ENCODE results near the gene PRUNE2. TPM values are rescaled to one million over a fixed set of nuclear protein-coding genes. Genes with fewer than 3 reads are reported as not detected.

The PRUNE2 gene
- total and polyA plus RNA-seq, 12 donors, result 1.9 to 68.0 (median 11.2) TPM

GRCh38 chr9:76688471-76689238 is 217.3 kb downstream of the PRUNE2 start:
- no peak for DNase-seq
- no peaks in the 10 kb centered on the region for H3K27me3 ChIP-seq
- H3K36me3 ChIP-seq (replicated peaks in 1 of 2), result no peaks in the 10 kb centered on the region
- intact Hi-C loops (cut with DNase I), result no loop called here
- H3K27ac ChIP-seq, result no peak overlapping the region
- 41 to 65% (median 58%) methylated on average over 3 of the region's 3 CpGs for WGBS, 4 donors
- no peaks in the 10 kb centered on the region for H3K9me3 ChIP-seq (replicated peaks in 1 of 3)
- H3K4me3 ChIP-seq, result no peak overlapping the region
- H3K4me1 ChIP-seq (replicated peaks in 1 of 2), result peaks cover 0 to 14% of the 10 kb centered on the region in 2 donors
- TF ChIP-seq, protein P1, sequence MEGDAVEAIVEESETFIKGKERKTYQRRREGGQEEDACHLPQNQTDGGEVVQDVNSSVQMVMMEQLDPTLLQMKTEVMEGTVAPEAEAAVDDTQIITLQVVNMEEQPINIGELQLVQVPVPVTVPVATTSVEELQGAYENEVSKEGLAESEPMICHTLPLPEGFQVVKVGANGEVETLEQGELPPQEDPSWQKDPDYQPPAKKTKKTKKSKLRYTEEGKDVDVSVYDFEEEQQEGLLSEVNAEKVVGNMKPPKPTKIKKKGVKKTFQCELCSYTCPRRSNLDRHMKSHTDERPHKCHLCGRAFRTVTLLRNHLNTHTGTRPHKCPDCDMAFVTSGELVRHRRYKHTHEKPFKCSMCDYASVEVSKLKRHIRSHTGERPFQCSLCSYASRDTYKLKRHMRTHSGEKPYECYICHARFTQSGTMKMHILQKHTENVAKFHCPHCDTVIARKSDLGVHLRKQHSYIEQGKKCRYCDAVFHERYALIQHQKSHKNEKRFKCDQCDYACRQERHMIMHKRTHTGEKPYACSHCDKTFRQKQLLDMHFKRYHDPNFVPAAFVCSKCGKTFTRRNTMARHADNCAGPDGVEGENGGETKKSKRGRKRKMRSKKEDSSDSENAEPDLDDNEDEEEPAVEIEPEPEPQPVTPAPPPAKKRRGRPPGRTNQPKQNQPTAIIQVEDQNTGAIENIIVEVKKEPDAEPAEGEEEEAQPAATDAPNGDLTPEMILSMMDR (IDR thresholded peaks at IDR 0.05), result no peak
- TF ChIP-seq POLR2A (IDR thresholded peaks at IDR 0.05), result no peak

GRCh38 chr9:76687861-76688391 is 218.0 kb downstream of the PRUNE2 start:
- Histone ChIP-seq H3K27me3 (no peaks in the 10 kb centered on the region), H3K9me3 (replicated peaks in 1 of 3) (no peaks in the 10 kb centered on the region), H3K27ac (no peak overlapping the region), H3K4me3 (no peak overlapping the region), H3K4me1 (replicated peaks in 1 of 2) (peaks cover 0 to 14% of the 10 kb centered on the region in 2 donors), H3K36me3 (replicated peaks in 1 of 2) (no peaks in the 10 kb centered on the region)
- 64 to 77% (median 71%) methylated on average over 4 of the region's 4 CpGs for WGBS, 4 donors
- intact Hi-C loops (cut with DNase I), result no loop called here
- DNase-seq, result no peak
- TF ChIP-seq, protein P1 (IDR thresholded peaks at IDR 0.05), result no peak
- TF ChIP-seq POLR2A (IDR thresholded peaks at IDR 0.05), result no peak

GRCh38 chr9:76686756-76687155 is 219.2 kb downstream of the PRUNE2 start:
- WGBS, 4 donors, result 62 to 72% (median 66%) methylated on average over 4 of the region's 4 CpGs
- no peak overlapping the region for H3K27ac ChIP-seq
- intact Hi-C loops (cut with DNase I), result no loop called here

DNA sequence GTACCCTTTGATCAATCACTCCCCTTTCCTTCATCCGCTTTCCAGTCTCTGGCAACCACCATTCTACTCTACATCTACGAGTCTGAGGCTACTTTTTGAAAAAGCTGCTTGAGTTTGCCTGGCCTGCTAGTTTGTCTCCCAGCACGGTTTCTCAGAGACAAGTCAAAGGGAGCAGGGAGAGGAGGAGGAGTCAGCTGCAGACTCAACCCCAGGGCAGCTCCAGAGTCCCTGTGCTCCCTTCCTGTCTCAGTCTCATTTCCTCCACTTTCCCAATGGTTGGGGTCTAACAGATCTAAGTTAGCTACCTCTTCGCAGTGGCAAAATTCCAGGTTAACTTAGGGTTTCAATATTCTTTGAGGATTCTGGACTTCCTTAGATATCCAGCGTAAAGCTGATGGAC is 221.7 kb downstream of the PRUNE2 start:
- TF ChIP-seq, protein P1 (IDR thresholded peaks at IDR 0.05), result no peak
- no peak for TF ChIP-seq POLR2A (IDR thresholded peaks at IDR 0.05)
- Histone ChIP-seq H3K9me3 (replicated peaks in 1 of 3) (no peaks in the 10 kb centered on the region), H3K4me3 (no peak overlapping the region), H3K27me3 (no peaks in the 10 kb centered on the region), H3K4me1 (replicated peaks in 1 of 2) (peaks cover 0 to 13% of the 10 kb centered on the region in 2 donors), H3K36me3 (replicated peaks in 1 of 2) (no peaks in the 10 kb centered on the region), H3K27ac (no peak overlapping the region)
- intact Hi-C loops (cut with DNase I), result no loop called here
- WGBS, 4 donors, result 73 to 78% (median 75%) methylated on average over 5 of the region's 5 CpGs
- DNase-seq, result no peak

More at GRCh38 chr9:76686756-76687155, 219.2 kb downstream of the PRUNE2 start:
- no peaks in the 10 kb centered on the region for H3K36me3 ChIP-seq (replicated peaks in 1 of 2)
- TF ChIP-seq, protein P1 (IDR thresholded peaks at IDR 0.05), result no peak
- no peak for TF ChIP-seq POLR2A (IDR thresholded peaks at IDR 0.05)
- no peak overlapping the region for H3K4me3 ChIP-seq
- no peaks in the 10 kb centered on the region for H3K9me3 ChIP-seq (replicated peaks in 1 of 3)
- DNase-seq, result no peak
- H3K27me3 ChIP-seq, result no peaks in the 10 kb centered on the region
- peaks cover 0 to 14% of the 10 kb centered on the region in 2 donors for H3K4me1 ChIP-seq (replicated peaks in 1 of 2)

All from adrenal gland (tissue), 12 donors.